Fibroblast of villous mesenchyme (primary cell): ENCODE results near the gene TSC22D4. TPM values are rescaled to one million over a fixed set of nuclear protein-coding genes. Genes with fewer than 3 reads are reported as not detected.

Source experiments
- DNase-seq: peaks from one replicate; pipeline ENCODE4 v3.0.0-alpha.2; 2010; ENCODE audit warnings: low read depth
- H3K4me3 ChIP-seq: 2 replicates; pipeline ENCODE4 v1.5.1; 2011; ENCODE audit warnings: low read depth, mild to moderate bottlenecking, low read length
- total RNA-seq: library from RNA; depleted of rRNA; stranded (reverse); fragments of >200 nt; gene quantifications from 2 replicates; pipeline ENCODE4 v1.2.3, GENCODE V29; 2012
- TF ChIP-seq, protein P1 (sequence below): IDR thresholded peaks from 2 replicates; pipeline ENCODE4 v1.5.1; 2012; ENCODE audit warnings: low read depth, mild to moderate bottlenecking, low read length; ENCODE audit not compliant: insufficient read depth

The TSC22D4 gene
- total RNA-seq, 1 donor, result 30.2 TPM

- H3K4me3 ChIP-seq, result no peak overlapping the region
- TF ChIP-seq, protein P1, sequence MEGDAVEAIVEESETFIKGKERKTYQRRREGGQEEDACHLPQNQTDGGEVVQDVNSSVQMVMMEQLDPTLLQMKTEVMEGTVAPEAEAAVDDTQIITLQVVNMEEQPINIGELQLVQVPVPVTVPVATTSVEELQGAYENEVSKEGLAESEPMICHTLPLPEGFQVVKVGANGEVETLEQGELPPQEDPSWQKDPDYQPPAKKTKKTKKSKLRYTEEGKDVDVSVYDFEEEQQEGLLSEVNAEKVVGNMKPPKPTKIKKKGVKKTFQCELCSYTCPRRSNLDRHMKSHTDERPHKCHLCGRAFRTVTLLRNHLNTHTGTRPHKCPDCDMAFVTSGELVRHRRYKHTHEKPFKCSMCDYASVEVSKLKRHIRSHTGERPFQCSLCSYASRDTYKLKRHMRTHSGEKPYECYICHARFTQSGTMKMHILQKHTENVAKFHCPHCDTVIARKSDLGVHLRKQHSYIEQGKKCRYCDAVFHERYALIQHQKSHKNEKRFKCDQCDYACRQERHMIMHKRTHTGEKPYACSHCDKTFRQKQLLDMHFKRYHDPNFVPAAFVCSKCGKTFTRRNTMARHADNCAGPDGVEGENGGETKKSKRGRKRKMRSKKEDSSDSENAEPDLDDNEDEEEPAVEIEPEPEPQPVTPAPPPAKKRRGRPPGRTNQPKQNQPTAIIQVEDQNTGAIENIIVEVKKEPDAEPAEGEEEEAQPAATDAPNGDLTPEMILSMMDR, result no peak
- DNase-seq, result no peak
These were observed 59.9 kb downstream of the TSC22D4 start for GRCh38 chr7:100418930-100419659.

Other genes starting within 250 kb of the TSC22D4 start
- under 0.01 TPM in 1 of 2 replicates, not detected in the other for gene SPDYE3, start 171.5 kb downstream of the TSC22D4 start, total RNA-seq
- gene PILRB, start 121.1 kb downstream of the TSC22D4 start, total RNA-seq, result 10.0 and 11.7 TPM in 2 replicates
- gene PILRA, start 105.7 kb downstream of the TSC22D4 start, total RNA-seq, result 0.43 TPM in 1 of 2 replicates, not detected in the other
- 0.43 and 0.64 TPM in 2 replicates for gene ZCWPW1, start 50.5 kb downstream of the TSC22D4 start, total RNA-seq
- 23.2 and 29.4 TPM in 2 replicates for gene MEPCE, start 49.4 kb downstream of the TSC22D4 start, total RNA-seq
- gene PPP1R35, start 42.7 kb downstream of the TSC22D4 start, total RNA-seq, result 14.8 and 15.1 TPM in 2 replicates
- not detected in 2 replicates for gene SPACDR, start 15.0 kb downstream of the TSC22D4 start, total RNA-seq
- gene NYAP1, start 4.7 kb upstream of the TSC22D4 start, total RNA-seq, result 0.43 and 0.64 TPM in 2 replicates
- 7.7 and 19.0 TPM in 2 replicates for gene AGFG2, start 60.0 kb upstream of the TSC22D4 start, total RNA-seq
- 0.32 TPM in 1 of 2 replicates, not detected in the other for gene SAP25, start 94.7 kb upstream of the TSC22D4 start, total RNA-seq
- gene LRCH4, start 106.9 kb upstream of the TSC22D4 start, total RNA-seq, result 22.5 and 31.9 TPM in 2 replicates
- gene FBXO24, start 107.1 kb upstream of the TSC22D4 start, total RNA-seq, result 0.32 and 0.43 TPM in 2 replicates
- 124 and 211 TPM in 2 replicates for gene PCOLCE, start 123.1 kb upstream of the TSC22D4 start, total RNA-seq
- gene MOSPD3, start 133.3 kb upstream of the TSC22D4 start, total RNA-seq, result 5.2 and 7.1 TPM in 2 replicates
- gene TFR2, start 162.3 kb upstream of the TSC22D4 start, total RNA-seq, result under 0.01 and 0.43 TPM in 2 replicates
- not detected in 2 replicates for gene ACTL6B, start 177.2 kb upstream of the TSC22D4 start, total RNA-seq
- gene GNB2, start 194.5 kb upstream of the TSC22D4 start, total RNA-seq, result 88.1 and 97.9 TPM in 2 replicates
- gene GIGYF1, start 215.0 kb upstream of the TSC22D4 start, total RNA-seq, result 15.5 and 19.6 TPM in 2 replicates
- gene POP7, start 226.9 kb upstream of the TSC22D4 start, total RNA-seq, result 34.1 and 46.7 TPM in 2 replicates
- not detected in 2 replicates for gene EPO, start 241.3 kb upstream of the TSC22D4 start, total RNA-seq